ENCODE data around the gene SSNA1. TPM values are rescaled to one million over a fixed set of nuclear protein-coding genes. Genes with fewer than 3 reads are reported as not detected.

SSNA1 gene
- total RNA-seq, 1 experiment from 2014 or later: 94.2 TPM

- no peak for DNase-seq (ENCODE audit: low read depth in 1 of 2, low spot score in 2 of 2)
- Histone ChIP-seq H3K4me1 (replicated peaks) (peaks cover 10% of the 10 kb centered on the region), H3K4me3 (no peak overlapping the region), H3K27ac (no peak overlapping the region), H3K9me3 (replicated peaks) (no peaks in the 10 kb centered on the region), H3K27me3 (replicated peaks) (no peaks in the 10 kb centered on the region), H3K36me3 (peaks cover 44% of the 10 kb centered on the region)
These were observed 9.4 kb upstream of the SSNA1 start for GRCh38 chr9:137178939-137179630.

- no peak for DNase-seq (ENCODE audit: low read depth in 1 of 2, low spot score in 2 of 2)
- H3K4me1 ChIP-seq (replicated peaks): peaks cover 10% of the 10 kb centered on the region
- no peaks in the 10 kb centered on the region for H3K9me3 ChIP-seq (replicated peaks)
- no peak overlapping the region for H3K4me3 ChIP-seq
- no peak overlapping the region for H3K27ac ChIP-seq
- peaks cover 44% of the 10 kb centered on the region for H3K36me3 ChIP-seq
- no peaks in the 10 kb centered on the region for H3K27me3 ChIP-seq (replicated peaks)
These were observed 8.7 kb upstream of the SSNA1 start for GRCh38 chr9:137179761-137180160.

GRCh38 chr9:137180491-137180890 is 8.0 kb upstream of the SSNA1 start:
- Histone ChIP-seq H3K27ac (no peak overlapping the region), H3K27me3 (replicated peaks) (no peaks in the 10 kb centered on the region), H3K4me1 (replicated peaks) (peaks cover 10% of the 10 kb centered on the region), H3K4me3 (no peak overlapping the region), H3K36me3 (peaks cover 50% of the 10 kb centered on the region), H3K9me3 (replicated peaks) (no peaks in the 10 kb centered on the region)
- no peak for DNase-seq (ENCODE audit: low read depth in 1 of 2, low spot score in 2 of 2)

- Histone ChIP-seq H3K4me3 (no peak overlapping the region), H3K27me3 (replicated peaks) (no peaks in the 10 kb centered on the region), H3K36me3 (peaks cover 62% of the 10 kb centered on the region)
These were observed 6.8 kb upstream of the SSNA1 start for GRCh38 chr9:137181680-137182079.

GRCh38 chr9:137182836-137183235 is 5.6 kb upstream of the SSNA1 start:
- Histone ChIP-seq H3K9me3 (replicated peaks) (no peaks in the 10 kb centered on the region), H3K27me3 (replicated peaks) (no peaks in the 10 kb centered on the region), H3K4me3 (no peak overlapping the region), H3K4me1 (replicated peaks) (peaks cover 22% of the 10 kb centered on the region), H3K27ac (no peak overlapping the region), H3K36me3 (peaks cover 73% of the 10 kb centered on the region)
- no peak for DNase-seq (ENCODE audit: low read depth in 1 of 2, low spot score in 2 of 2)

More at GRCh38 chr9:137181680-137182079, 6.8 kb upstream of the SSNA1 start:
- Histone ChIP-seq H3K9me3 (replicated peaks) (no peaks in the 10 kb centered on the region), H3K4me1 (replicated peaks) (peaks cover 10% of the 10 kb centered on the region), H3K27ac (no peak overlapping the region)
- no peak for DNase-seq (ENCODE audit: low read depth in 1 of 2, low spot score in 2 of 2)

GRCh38 chr9:137183980-137184595 is 4.4 kb upstream of the SSNA1 start:
- Histone ChIP-seq H3K4me3 (no peak overlapping the region), H3K4me1 (replicated peaks) (peaks cover 14% of the 10 kb centered on the region), H3K36me3 (peaks cover 80% of the 10 kb centered on the region), H3K9me3 (replicated peaks) (no peaks in the 10 kb centered on the region), H3K27me3 (replicated peaks) (no peaks in the 10 kb centered on the region), H3K27ac (no peak overlapping the region)
- DNase-seq (ENCODE audit: low read depth in 1 of 2, low spot score in 2 of 2): no peak

- no peaks in the 10 kb centered on the region for H3K27me3 ChIP-seq (replicated peaks)
- H3K4me3 ChIP-seq: no peak overlapping the region
- DNase-seq (ENCODE audit: low read depth in 1 of 2, low spot score in 2 of 2): no peak
- peaks cover 24% of the 10 kb centered on the region for H3K4me1 ChIP-seq (replicated peaks)
- H3K36me3 ChIP-seq: peaks cover 85% of the 10 kb centered on the region
- H3K9me3 ChIP-seq (replicated peaks): no peaks in the 10 kb centered on the region
- H3K27ac ChIP-seq: no peak overlapping the region
These were observed 3.4 kb upstream of the SSNA1 start for GRCh38 chr9:137184881-137185660.

GRCh38 chr9:137185921-137186320 is 2.6 kb upstream of the SSNA1 start:
- Histone ChIP-seq H3K4me3 (no peak overlapping the region), H3K27ac (no peak overlapping the region)

GRCh38 chr9:137186385-137186784 is 2.1 kb upstream of the SSNA1 start:
- Histone ChIP-seq H3K9me3 (replicated peaks) (no peaks in the 10 kb centered on the region), H3K36me3 (peaks cover 87% of the 10 kb centered on the region), H3K27ac (no peak overlapping the region), H3K4me1 (replicated peaks) (peaks cover 25% of the 10 kb centered on the region), H3K4me3 (no peak overlapping the region), H3K27me3 (replicated peaks) (no peaks in the 10 kb centered on the region)
- DNase-seq (ENCODE audit: low read depth in 1 of 2, low spot score in 2 of 2): no peak

More at GRCh38 chr9:137185921-137186320, 2.6 kb upstream of the SSNA1 start:
- H3K27me3 ChIP-seq (replicated peaks): no peaks in the 10 kb centered on the region
- H3K4me1 ChIP-seq (replicated peaks): peaks cover 25% of the 10 kb centered on the region
- peaks cover 87% of the 10 kb centered on the region for H3K36me3 ChIP-seq
- no peaks in the 10 kb centered on the region for H3K9me3 ChIP-seq (replicated peaks)
- DNase-seq (ENCODE audit: low read depth in 1 of 2, low spot score in 2 of 2): no peak

- peaks cover 25% of the 10 kb centered on the region for H3K4me1 ChIP-seq (replicated peaks)
- peaks cover 89% of the 10 kb centered on the region for H3K36me3 ChIP-seq
- DNase-seq (ENCODE audit: low read depth in 1 of 2, low spot score in 2 of 2): no peak
- H3K9me3 ChIP-seq (replicated peaks): no peaks in the 10 kb centered on the region
- no peaks in the 10 kb centered on the region for H3K27me3 ChIP-seq (replicated peaks)
- peak overlapping the region; percentile 93 for H3K4me3 ChIP-seq
- H3K27ac ChIP-seq: no peak overlapping the region
These were observed 1.1 kb upstream of the SSNA1 start for GRCh38 chr9:137187386-137187785.

GRCh38 chr9:137188086-137188489 is 388 bp upstream of the SSNA1 start:
- H3K27ac ChIP-seq: peak overlapping the region; percentile 83
- no peak for DNase-seq (ENCODE audit: low read depth in 1 of 2, low spot score in 2 of 2)
- H3K9me3 ChIP-seq (replicated peaks): no peaks in the 10 kb centered on the region
- peak overlapping the region; percentile 93 for H3K4me3 ChIP-seq
- no peaks in the 10 kb centered on the region for H3K27me3 ChIP-seq (replicated peaks)
- H3K36me3 ChIP-seq: peaks cover 83% of the 10 kb centered on the region
- peaks cover 25% of the 10 kb centered on the region for H3K4me1 ChIP-seq (replicated peaks)

- Histone ChIP-seq H3K27ac (peak overlapping the region; percentile 83), H3K4me3 (peak overlapping the region; percentile 93), H3K9me3 (replicated peaks) (no peaks in the 10 kb centered on the region), H3K36me3 (peaks cover 74% of the 10 kb centered on the region), H3K4me1 (replicated peaks) (peaks cover 25% of the 10 kb centered on the region), H3K27me3 (replicated peaks) (no peaks in the 10 kb centered on the region)
- DNase-seq (ENCODE audit: low read depth in 1 of 2, low spot score in 2 of 2): no peak
These were observed 1.1 kb downstream of the SSNA1 start for GRCh38 chr9:137189297-137190295.

GRCh38 chr9:137190315-137190856 is 1.9 kb downstream of the SSNA1 start:
- no peaks in the 10 kb centered on the region for H3K9me3 ChIP-seq (replicated peaks)
- H3K4me1 ChIP-seq (replicated peaks): peaks cover 25% of the 10 kb centered on the region
- peaks cover 69% of the 10 kb centered on the region for H3K36me3 ChIP-seq
- no peak overlapping the region for H3K4me3 ChIP-seq
- H3K27me3 ChIP-seq (replicated peaks): no peaks in the 10 kb centered on the region
- H3K27ac ChIP-seq: no peak overlapping the region
- DNase-seq (ENCODE audit: low read depth in 1 of 2, low spot score in 2 of 2): no peak

All from SJSA1 (cell line).